LNCaP clone FGC (cell line): ENCODE data around the gene LOXHD1.

ENCODE experiments used
- DNase-seq: peaks from one replicate; pipeline ENCODE4 v3.0.0-alpha.2; 2011; ENCODE audit warnings: low read depth
- H3K4me3 ChIP-seq: 2 replicates; pipeline ENCODE4 v1.5.1; 2011; ENCODE audit warnings: mild to moderate bottlenecking, low read depth, low read length, control low read depth
- TF ChIP-seq, protein P1 (sequence below): IDR thresholded peaks from 2 replicates; pipeline ENCODE4 v1.5.1; 2012; ENCODE audit warnings: mild to moderate bottlenecking; ENCODE audit not compliant: control insufficient read depth, insufficient read depth; ENCODE audit errors: extremely low read depth

Gene LOXHD1

DNA sequence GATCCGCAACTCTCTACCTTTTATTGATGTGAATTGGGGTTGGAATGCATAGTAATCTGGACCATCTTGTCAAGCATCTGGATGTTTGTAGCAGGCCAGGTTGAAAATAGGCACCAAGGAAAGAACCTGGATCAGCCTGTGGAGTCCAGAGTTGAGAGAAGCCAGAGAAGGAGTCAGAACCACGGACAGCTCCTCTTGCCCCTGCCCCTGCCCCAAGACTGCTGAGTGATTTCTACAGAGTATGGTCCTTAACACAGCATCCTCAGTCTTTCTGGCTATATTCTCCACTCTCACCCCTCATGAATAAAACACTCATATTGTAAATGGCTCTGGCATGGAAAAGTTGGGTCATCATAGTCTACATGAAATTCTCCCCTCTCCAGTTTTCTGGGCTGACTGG, 154.6 kb downstream of the LOXHD1 start:
- no peak for DNase-seq
- TF ChIP-seq, protein P1, sequence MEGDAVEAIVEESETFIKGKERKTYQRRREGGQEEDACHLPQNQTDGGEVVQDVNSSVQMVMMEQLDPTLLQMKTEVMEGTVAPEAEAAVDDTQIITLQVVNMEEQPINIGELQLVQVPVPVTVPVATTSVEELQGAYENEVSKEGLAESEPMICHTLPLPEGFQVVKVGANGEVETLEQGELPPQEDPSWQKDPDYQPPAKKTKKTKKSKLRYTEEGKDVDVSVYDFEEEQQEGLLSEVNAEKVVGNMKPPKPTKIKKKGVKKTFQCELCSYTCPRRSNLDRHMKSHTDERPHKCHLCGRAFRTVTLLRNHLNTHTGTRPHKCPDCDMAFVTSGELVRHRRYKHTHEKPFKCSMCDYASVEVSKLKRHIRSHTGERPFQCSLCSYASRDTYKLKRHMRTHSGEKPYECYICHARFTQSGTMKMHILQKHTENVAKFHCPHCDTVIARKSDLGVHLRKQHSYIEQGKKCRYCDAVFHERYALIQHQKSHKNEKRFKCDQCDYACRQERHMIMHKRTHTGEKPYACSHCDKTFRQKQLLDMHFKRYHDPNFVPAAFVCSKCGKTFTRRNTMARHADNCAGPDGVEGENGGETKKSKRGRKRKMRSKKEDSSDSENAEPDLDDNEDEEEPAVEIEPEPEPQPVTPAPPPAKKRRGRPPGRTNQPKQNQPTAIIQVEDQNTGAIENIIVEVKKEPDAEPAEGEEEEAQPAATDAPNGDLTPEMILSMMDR: no peak
- no peak overlapping the region for H3K4me3 ChIP-seq

DNA sequence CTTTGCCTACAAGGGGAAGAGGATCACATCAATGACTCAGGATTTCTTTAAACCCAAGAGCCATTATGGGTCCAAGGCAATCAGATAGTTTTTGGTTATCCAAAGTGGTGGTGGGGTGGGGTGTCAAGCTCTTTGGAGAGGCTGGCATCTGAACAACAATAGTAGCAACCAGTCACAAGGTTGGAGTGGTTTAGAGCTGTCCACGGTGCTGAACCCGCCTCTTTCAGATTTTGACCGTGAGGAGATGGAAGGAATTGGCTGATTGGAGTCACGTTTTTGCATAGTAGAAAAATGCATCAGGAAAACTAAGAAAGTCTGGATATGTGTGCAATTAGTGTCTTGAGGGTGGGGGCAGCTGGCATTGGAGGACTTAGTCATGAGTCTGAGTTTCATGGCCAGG, 159.9 kb downstream of the LOXHD1 start:
- DNase-seq: no peak
- TF ChIP-seq, protein P1: no peak
- H3K4me3 ChIP-seq: no peak overlapping the region

DNA sequence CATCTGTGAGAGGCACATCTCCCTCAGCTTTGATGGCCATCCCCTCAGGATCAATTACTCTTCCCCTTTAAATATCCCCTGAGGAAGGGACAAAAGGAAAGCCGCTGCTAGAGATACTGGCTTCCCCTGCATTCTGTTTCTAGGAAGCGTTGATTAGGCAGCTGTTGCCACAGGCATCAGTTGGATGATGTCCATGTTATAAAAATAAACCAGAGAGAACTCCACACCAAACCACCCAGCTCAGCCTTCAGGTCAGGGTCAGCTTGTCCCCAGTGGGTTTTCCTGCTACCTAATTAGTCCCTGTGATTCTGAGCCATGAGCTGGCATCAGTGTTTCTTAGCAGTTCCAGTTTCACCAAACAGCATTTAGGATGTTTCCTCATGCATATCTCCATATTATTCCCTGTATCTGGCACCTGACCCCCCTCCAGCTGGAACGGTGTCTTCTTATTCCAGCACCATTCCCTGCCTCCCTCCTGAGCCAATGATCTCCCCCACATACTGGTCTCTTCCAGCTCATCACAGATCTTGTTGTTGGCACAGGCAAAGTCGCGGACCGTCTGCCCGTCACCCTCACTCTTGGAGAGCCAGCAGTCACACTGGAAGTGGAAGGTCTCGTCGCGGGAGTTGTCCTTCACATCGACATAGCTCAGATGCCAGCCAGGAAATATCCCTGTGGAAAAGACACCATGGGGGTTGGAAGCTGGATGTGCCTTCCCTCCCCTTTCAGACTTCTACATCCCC, 168.4 kb downstream of the LOXHD1 start:
- DNase-seq: no peak
- H3K4me3 ChIP-seq: no peak overlapping the region
- TF ChIP-seq, protein P1: no peak

DNA sequence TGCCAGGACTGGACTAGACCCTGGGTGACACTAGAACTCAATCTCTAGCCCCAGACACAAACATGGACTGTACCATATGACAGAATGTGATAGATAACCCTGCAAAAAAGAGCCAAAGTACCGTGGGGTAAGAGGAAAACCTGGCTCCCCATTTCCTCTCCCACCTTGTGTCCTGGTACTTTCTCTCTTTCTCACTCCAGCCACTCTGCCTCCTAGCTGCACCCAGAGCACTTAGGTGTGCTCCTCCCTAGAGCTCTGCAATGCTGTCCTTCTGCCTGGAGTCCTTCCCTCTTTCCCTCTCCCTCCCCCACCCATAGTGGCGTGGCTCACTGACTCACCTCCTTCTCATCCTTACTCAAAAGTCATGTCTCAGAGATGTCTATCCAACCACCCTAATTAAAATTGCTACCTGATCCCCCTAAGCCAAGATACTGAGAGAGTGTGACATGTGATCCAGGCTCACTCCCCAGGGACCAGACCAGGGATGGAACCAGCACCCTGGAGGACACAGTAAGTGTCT, 171.3 kb downstream of the LOXHD1 start:
- TF ChIP-seq, protein P1: no peak

DNA sequence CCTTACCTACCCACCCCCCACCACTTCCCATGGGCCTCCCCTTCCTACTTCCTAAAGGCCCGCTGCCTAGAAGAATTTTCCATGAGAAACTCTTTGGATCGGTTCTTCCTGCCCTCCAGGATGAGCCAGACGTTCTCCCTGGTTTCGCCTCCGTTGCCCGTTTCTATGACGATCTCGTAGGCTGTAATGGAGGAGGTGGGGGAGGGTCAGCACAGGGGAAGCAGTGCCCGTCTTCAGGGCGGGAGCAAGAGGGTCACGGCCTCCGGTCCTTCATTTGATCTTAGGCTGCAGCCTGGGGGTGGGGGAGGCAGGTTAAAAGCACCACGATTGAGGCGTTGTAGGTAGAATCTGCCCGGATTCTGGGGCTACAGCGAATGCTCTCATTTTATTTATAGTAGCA, 172.0 kb downstream of the LOXHD1 start:
- TF ChIP-seq, protein P1: no peak
- H3K4me3 ChIP-seq: no peak overlapping the region
- no peak for DNase-seq

More for the DNA sequence above, 171.3 kb downstream of the LOXHD1 start:
- H3K4me3 ChIP-seq: no peak overlapping the region
- no peak for DNase-seq

DNA sequence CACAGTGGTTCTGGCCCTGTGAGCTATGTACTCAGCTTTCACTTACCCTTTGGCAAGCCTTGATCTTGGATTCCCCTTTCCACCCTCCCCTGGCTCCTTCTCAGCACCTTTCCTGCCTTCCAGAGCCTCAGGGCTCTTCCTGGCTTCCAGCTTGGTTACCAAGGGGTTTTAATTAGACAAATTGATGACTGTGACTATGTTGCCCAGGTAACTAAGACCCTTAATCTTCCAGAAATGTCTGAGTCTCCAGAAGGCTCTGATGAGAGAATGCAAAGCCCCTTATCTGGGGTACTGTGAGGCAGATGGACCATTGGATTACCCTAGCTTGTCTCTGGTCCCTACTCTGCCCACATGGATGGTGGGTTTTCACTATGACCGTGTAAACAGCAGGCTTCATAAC, 174.2 kb downstream of the LOXHD1 start:
- no peak overlapping the region for H3K4me3 ChIP-seq
- TF ChIP-seq, protein P1: no peak
- no peak for DNase-seq

DNA sequence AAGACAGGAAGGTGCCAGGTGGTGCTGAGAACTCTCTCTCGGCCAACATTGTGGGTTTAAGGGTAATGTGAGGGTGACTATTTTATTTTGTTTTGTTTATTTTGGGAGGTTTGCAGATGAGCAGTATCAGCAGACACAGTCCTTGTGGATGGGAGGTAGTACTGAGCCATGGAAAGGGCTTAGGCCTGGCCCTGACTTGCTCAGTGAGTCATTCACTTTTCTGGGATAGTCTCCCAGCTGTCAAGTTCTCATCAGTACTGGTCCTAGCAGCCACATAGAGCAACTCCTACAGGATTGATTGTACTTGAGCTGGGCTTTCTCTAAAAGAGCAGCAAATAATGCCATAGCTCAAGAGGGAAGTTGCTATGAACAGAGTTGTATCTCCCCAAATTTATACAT, 175.2 kb downstream of the LOXHD1 start:
- DNase-seq: no peak
- TF ChIP-seq, protein P1: no peak

More for the DNA sequence above, 175.2 kb downstream of the LOXHD1 start:
- no peak overlapping the region for H3K4me3 ChIP-seq
